HEK293T (cell line): ENCODE measurements around the gene CYP2W1.

Source experiments
- CTCF ChIA-PET: fragments of 350-600 bp; formaldehyde crosslinking; extraction: SDS; loops from one replicate; lab custom pipeline; 2021; ENCODE audit warnings: antibody characterized with exemption, inconsistent platforms; lab: Yijun Ruan, JAX
- POLR2A ChIA-PET: fragments of 350-600 bp; formaldehyde crosslinking; extraction: SDS; loops from one replicate; lab custom pipeline; 2020; ENCODE audit warnings: antibody characterized with exemption, inconsistent platforms; lab: Yijun Ruan, JAX
- DNase-seq: peaks from one replicate; pipeline ENCODE4 v3.0.0; 2012; ENCODE audit warnings: mixed read lengths; ENCODE audit errors: extremely low spot score
- ARNT ChIP-seq: fragments of 450-650 bp; IDR thresholded peaks from 2 replicates; pipeline ENCODE4 v1.6.1; 2017; ENCODE audit warnings: mild to moderate bottlenecking
- BHLHE40 ChIP-seq: fragments of 450-650 bp; IDR thresholded peaks from 2 replicates; pipeline ENCODE4 v1.6.1; 2016; ENCODE audit warnings: mild to moderate bottlenecking, moderate library complexity, borderline replicate concordance
- CTBP1 ChIP-seq: fragments of 450-650 bp; IDR thresholded peaks from 2 replicates; pipeline ENCODE4 v1.6.1; 2016; ENCODE audit warnings: borderline replicate concordance
- ELF4 ChIP-seq: fragments of 450-650 bp; IDR thresholded peaks from 2 replicates; pipeline ENCODE4 v1.6.1; 2017; ENCODE audit warnings: antibody characterized with exemption
- FOXA1 ChIP-seq: fragments of 450-650 bp; IDR thresholded peaks from 2 replicates; pipeline ENCODE4 v1.6.1; 2016; ENCODE audit warnings: mild to moderate bottlenecking
- FOXK2 ChIP-seq: fragments of 450-650 bp; IDR thresholded peaks from 2 replicates; pipeline ENCODE4 v1.6.1; 2016; ENCODE audit warnings: mild to moderate bottlenecking
- FOXM1 ChIP-seq: fragments of 450-650 bp; IDR thresholded peaks from 2 replicates; pipeline ENCODE4 v1.6.1; 2017; ENCODE audit warnings: mild to moderate bottlenecking, borderline replicate concordance
- HDGF ChIP-seq: fragments of 450-650 bp; IDR thresholded peaks from 2 replicates; pipeline ENCODE4 v1.6.1; 2017; ENCODE audit warnings: antibody characterized with exemption, borderline replicate concordance
- L3MBTL2 ChIP-seq: fragments of 450-650 bp; conservative IDR thresholded peaks from 2 replicates; pipeline ENCODE4 v1.6.1; 2016; ENCODE audit warnings: mild to moderate bottlenecking
- LEF1 ChIP-seq: fragments of 450-650 bp; IDR thresholded peaks from 2 replicates; pipeline ENCODE4 v1.6.1; 2017; ENCODE audit warnings: mild to moderate bottlenecking, borderline replicate concordance
- NFRKB ChIP-seq: fragments of 450-650 bp; IDR thresholded peaks from 2 replicates; pipeline ENCODE4 v1.6.1; 2016; ENCODE audit warnings: mild to moderate bottlenecking, moderate library complexity
- PKNOX1 ChIP-seq: fragments of 450-650 bp; IDR thresholded peaks from 2 replicates; pipeline ENCODE4 v1.6.1; 2016
- SP1 ChIP-seq: fragments of 450-650 bp; IDR thresholded peaks from 2 replicates; pipeline ENCODE4 v1.6.1; 2017
- SUZ12 ChIP-seq: fragments of 450-650 bp; IDR thresholded peaks from 2 replicates; pipeline ENCODE4 v1.6.1; 2016; ENCODE audit warnings: mild to moderate bottlenecking
- TARDBP ChIP-seq: fragments of 450-650 bp; IDR thresholded peaks from 2 replicates; pipeline ENCODE4 v1.6.1; 2016
- ZNF384 ChIP-seq: fragments of 450-650 bp; IDR thresholded peaks from 2 replicates; pipeline ENCODE4 v1.6.1; 2016

CYP2W1 gene

GRCh38 chr7:1010226-1010625, 27.2 kb downstream of the CYP2W1 start:
- ChIA-PET POLR2A (no interaction called here), CTCF (no interaction called here)
- no peak for DNase-seq
- TF ChIP-seq FOXK2 = no peak
- no peak for TF ChIP-seq SP1
- no peak for TF ChIP-seq HDGF

DNA sequence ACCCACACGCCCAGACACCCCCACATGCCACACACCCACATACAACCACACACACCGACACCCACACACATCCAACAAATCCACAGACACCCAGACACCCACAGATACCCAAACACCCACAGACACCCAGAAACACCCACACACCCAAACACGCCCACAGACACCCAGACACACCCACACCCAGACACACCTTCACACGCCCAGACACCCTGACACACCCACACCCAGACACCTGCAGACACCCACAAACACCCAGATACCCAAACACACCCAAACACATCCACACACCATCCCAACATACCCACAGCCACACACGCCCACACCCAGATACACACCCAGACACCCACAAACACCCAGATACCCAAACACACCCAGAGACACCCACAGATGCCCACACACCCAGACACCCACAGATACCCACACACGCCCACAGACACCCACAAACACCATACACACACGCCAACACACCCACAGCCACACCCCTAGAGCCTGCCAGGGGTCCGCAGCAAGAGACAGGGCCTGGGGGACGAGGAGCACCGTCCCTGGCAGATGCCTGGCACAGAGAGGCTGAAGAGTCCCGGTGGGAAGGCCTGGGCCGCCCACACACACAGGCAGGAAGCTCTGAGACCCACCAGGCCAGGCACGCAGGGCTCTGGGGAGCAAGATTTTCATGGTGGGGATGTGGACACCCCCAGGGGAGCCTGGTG, 28.5 kb downstream of the CYP2W1 start:
- ChIA-PET POLR2A (no interaction called here), CTCF (no interaction called here)
- no peak for TF ChIP-seq HDGF
- no peak for TF ChIP-seq SUZ12
- TF ChIP-seq FOXK2 = no peak
- TF ChIP-seq NFRKB = no peak
- no peak for TF ChIP-seq ARNT
- no peak for TF ChIP-seq ELF4
- TF ChIP-seq SP1 = no peak
- TF ChIP-seq ZNF384 = no peak
- TF ChIP-seq TARDBP = no peak
- TF ChIP-seq BHLHE40 = no peak
- TF ChIP-seq FOXM1 = no peak
- no peak for TF ChIP-seq LEF1
- TF ChIP-seq L3MBTL2 = no peak
- TF ChIP-seq FOXA1 = no peak
- TF ChIP-seq PKNOX1 = no peak
- no peak for TF ChIP-seq CTBP1
- DNase-seq = no peak

DNA sequence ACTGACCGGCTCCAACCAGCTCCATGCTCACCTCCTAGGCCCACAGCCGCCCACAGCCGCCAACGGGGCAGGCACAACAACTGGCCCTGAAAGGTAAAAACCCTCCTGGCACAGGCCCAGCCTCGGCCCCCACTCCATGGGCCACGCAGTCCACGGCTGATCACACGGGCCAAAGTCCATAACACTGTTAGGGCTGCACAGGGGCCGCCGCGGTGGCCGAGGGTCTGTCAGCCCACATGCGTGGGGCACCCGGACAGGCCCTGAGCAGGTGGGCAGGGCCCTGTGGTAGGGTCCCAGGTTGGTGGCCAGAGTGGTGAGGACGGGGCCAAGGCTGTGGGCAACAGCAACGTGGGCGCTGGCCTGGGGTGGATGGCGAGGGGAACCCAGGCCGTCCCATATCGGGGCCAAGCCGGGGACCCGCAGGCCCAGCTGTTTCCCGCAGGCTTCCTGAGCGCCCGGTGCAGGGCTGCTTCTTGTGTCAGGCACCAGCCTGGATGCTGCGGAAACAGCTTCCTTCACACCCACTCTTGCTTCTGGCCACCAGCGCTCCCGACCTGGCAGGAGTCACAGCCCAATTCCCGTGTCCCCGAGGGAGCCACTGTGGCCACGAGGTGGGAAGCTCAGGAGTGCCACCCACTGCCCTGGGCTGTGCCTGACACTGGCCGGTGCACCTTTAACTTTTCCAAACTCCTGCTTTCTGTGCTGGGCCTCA, 29.2 kb downstream of the CYP2W1 start:
- TF ChIP-seq PKNOX1 (no peak), FOXA1 (no peak)
- ChIA-PET CTCF (no interaction called here), POLR2A (no interaction called here)
- DNase-seq = no peak

DNA sequence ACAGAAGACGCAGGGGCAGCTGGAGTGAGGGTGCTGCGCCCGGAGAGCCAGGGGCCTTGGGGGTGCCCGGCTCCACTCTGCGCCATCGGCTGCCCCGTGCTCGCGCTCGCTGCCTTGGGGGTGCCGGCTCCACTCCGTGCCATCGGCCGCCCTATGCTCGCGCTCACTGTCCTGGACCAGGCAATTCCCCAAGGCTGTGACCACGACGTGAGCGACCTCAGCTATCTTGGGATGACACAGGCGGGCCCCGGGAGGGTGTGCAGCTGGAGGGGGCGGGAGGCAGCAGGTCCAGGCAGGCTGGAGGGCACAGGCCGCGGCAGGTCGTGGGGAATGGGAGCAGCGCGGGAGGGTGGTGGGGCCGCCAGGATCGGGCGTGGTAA, 29.7 kb downstream of the CYP2W1 start:
- POLR2A ChIA-PET = no interaction called here
- no peak for DNase-seq
- TF ChIP-seq NFRKB (no peak), L3MBTL2 (no peak), FOXK2 (no peak), FOXA1 (no peak), ELF4 (no peak), ARNT (no peak), HDGF (no peak), LEF1 (no peak), BHLHE40 (no peak), PKNOX1 (no peak), TARDBP (no peak), CTBP1 (no peak)
- CTCF ChIA-PET = no interaction called here

- TF ChIP-seq FOXK2 = no peak
- TF ChIP-seq ELF4 = no peak
- ChIA-PET CTCF (no interaction called here), POLR2A (no interaction called here)
- DNase-seq = no peak
Observed at GRCh38 chr7:1013581-1013980, 30.6 kb downstream of the CYP2W1 start.

GRCh38 chr7:1014681-1015080, 31.7 kb downstream of the CYP2W1 start:
- TF ChIP-seq FOXK2 = no peak
- no peak for TF ChIP-seq SP1
- TF ChIP-seq FOXM1 = no peak
- TF ChIP-seq LEF1 = no peak
- TF ChIP-seq SUZ12 = no peak
- no peak for TF ChIP-seq BHLHE40
- TF ChIP-seq HDGF = no peak
- TF ChIP-seq ZNF384 = no peak
- TF ChIP-seq CTBP1 = no peak
- TF ChIP-seq FOXA1 = no peak
- no peak for TF ChIP-seq ELF4
- no peak for TF ChIP-seq L3MBTL2
- no peak for TF ChIP-seq ARNT
- no peak for TF ChIP-seq TARDBP
- TF ChIP-seq NFRKB = no peak
- no peak for TF ChIP-seq PKNOX1
- CTCF ChIA-PET = no interaction called here
- DNase-seq = no peak
- POLR2A ChIA-PET = no interaction called here
